WTC11 (cell line): ENCODE data around the gene KIF3A. TPM values are rescaled to one million over a fixed set of nuclear protein-coding genes. Genes with fewer than 3 reads are reported as not detected.

Experiments
- ATAC-seq: fragments of 200-7000 bp; cut with Tn5 transposase; 2 replicates; pipeline ENCODE4 v1.10.0; 2021; ENCODE audit warnings: mild to moderate bottlenecking, moderate library complexity
- CTCF ChIA-PET: fragments of 300-600 bp; sonication (Branson Sonifier 250); formaldehyde crosslinking; loops from one replicate; lab custom pipeline; 2021; ENCODE audit warnings: antibody characterized with exemption; lab: Charles Lee
- POLR2A ChIA-PET: fragments of 350-600 bp; sonication (Branson Sonifier 250); formaldehyde crosslinking; loops from one replicate; lab custom pipeline; 2021; ENCODE audit warnings: antibody characterized with exemption; lab: Charles Lee
- DNase-seq: peaks from one replicate; pipeline ENCODE4 v3.0.0; 2021; ENCODE audit warnings: low spot score
- H3K27ac Mint-ChIP-seq: 2 replicates; pipeline ENCODE4 v1.8.0; 2021; ENCODE audit warnings: mixed read lengths
- H3K27me3 Mint-ChIP-seq: 2 replicates; pipeline ENCODE4 v1.8.0; 2021; ENCODE audit warnings: low read depth, mild to moderate bottlenecking, moderate library complexity, mixed read lengths
- H3K36me3 Mint-ChIP-seq: 2 replicates; pipeline ENCODE4 v1.8.0; 2021; ENCODE audit warnings: mixed read lengths
- H3K4me1 Mint-ChIP-seq: 2 replicates; pipeline ENCODE4 v1.8.0; 2022; ENCODE audit warnings: mixed read lengths
- H3K4me3 Mint-ChIP-seq: 2 replicates; pipeline ENCODE4 v1.8.0; 2021; ENCODE audit warnings: mild to moderate bottlenecking, moderate library complexity, mixed read lengths
- H3K9me3 Mint-ChIP-seq: 2 replicates; pipeline ENCODE4 v1.8.0; 2021; ENCODE audit warnings: mixed read lengths
- ARID4B ChIP-seq: sonication (generic); formaldehyde crosslinking; IDR thresholded peaks from 2 replicates; pipeline ENCODE4 v1.8.0; 2023; ENCODE audit warnings: missing genetic modification reagents, mild to moderate bottlenecking, borderline replicate concordance
- ATF1 ChIP-seq: sonication (generic); formaldehyde crosslinking; IDR thresholded peaks from 2 replicates; pipeline ENCODE4 v1.8.1; 2023; ENCODE audit warnings: mild to moderate bottlenecking, moderate library complexity, missing genetic modification reagents
- ATF3 ChIP-seq: sonication (generic); formaldehyde crosslinking; conservative IDR thresholded peaks from 2 replicates; pipeline ENCODE4 v1.8.1; 2022; ENCODE audit warnings: mild to moderate bottlenecking, missing genetic modification reagents
- E2F4 ChIP-seq: sonication (generic); formaldehyde crosslinking; IDR thresholded peaks from 2 replicates; pipeline ENCODE4 v1.8.1; 2022; ENCODE audit warnings: low read depth, mild to moderate bottlenecking, moderate library complexity, missing genetic modification reagents, borderline replicate concordance
- ETV6 ChIP-seq: sonication (generic); formaldehyde crosslinking; IDR thresholded peaks from 2 replicates; pipeline ENCODE4 v1.8.1; 2022; ENCODE audit warnings: mild to moderate bottlenecking, missing genetic modification reagents
- GTF2I ChIP-seq: fragments of 250-450 bp; sonication (Bioruptor Pico); conservative IDR thresholded peaks from 2 replicates; pipeline ENCODE4 v1.4.0; 2021; ENCODE audit warnings: mild to moderate bottlenecking
- IRF1 ChIP-seq: sonication (generic); formaldehyde crosslinking; IDR thresholded peaks from 2 replicates; pipeline ENCODE4 v1.8.0; 2023; ENCODE audit warnings: missing genetic modification reagents
- IRF2 ChIP-seq: sonication (generic); formaldehyde crosslinking; IDR thresholded peaks from 2 replicates; pipeline ENCODE4 v1.8.0; 2022; ENCODE audit warnings: low read depth, missing genetic modification reagents, borderline replicate concordance
- JAZF1 ChIP-seq: fragments of 250-450 bp; sonication (Bioruptor Pico); IDR thresholded peaks from 2 replicates; pipeline ENCODE4 v1.9.0; 2021; ENCODE audit warnings: moderate library complexity, mild to moderate bottlenecking, inconsistent platforms
- MYBL2 ChIP-seq: sonication (generic); formaldehyde crosslinking; IDR thresholded peaks from 2 replicates; pipeline ENCODE4 v1.8.1; 2023; ENCODE audit warnings: mild to moderate bottlenecking, moderate library complexity, missing genetic modification reagents
- NFYB ChIP-seq: sonication (generic); formaldehyde crosslinking; conservative IDR thresholded peaks from 2 replicates; pipeline ENCODE4 v1.8.0; 2022; ENCODE audit warnings: low read depth, missing genetic modification reagents
- NR1H2 ChIP-seq: sonication (generic); formaldehyde crosslinking; IDR thresholded peaks from 2 replicates; pipeline ENCODE4 v1.9.0; 2021; ENCODE audit warnings: mild to moderate bottlenecking, moderate library complexity, missing genetic modification reagents
- NR2C2 ChIP-seq: sonication (generic); formaldehyde crosslinking; IDR thresholded peaks from 2 replicates; pipeline ENCODE4 v1.8.0; 2022; ENCODE audit warnings: mild to moderate bottlenecking, missing genetic modification reagents
- NR3C1 ChIP-seq: sonication (generic); formaldehyde crosslinking; conservative IDR thresholded peaks from 2 replicates; pipeline ENCODE4 v1.8.1; 2023; ENCODE audit warnings: low read depth, mild to moderate bottlenecking, missing genetic modification reagents
- PREB ChIP-seq: sonication (generic); formaldehyde crosslinking; IDR thresholded peaks from 2 replicates; pipeline ENCODE4 v1.8.1; 2022; ENCODE audit warnings: mild to moderate bottlenecking, missing genetic modification reagents, moderate library complexity, borderline replicate concordance
- SOX15 ChIP-seq: fragments of 250-450 bp; sonication (Bioruptor Pico); IDR thresholded peaks from 2 replicates; pipeline ENCODE4 v1.9.0; 2021; ENCODE audit warnings: mild to moderate bottlenecking
- SP1 ChIP-seq: sonication (generic); formaldehyde crosslinking; conservative IDR thresholded peaks from 2 replicates; pipeline ENCODE4 v1.8.1; 2022; ENCODE audit warnings: missing genetic modification reagents
- TEAD4 ChIP-seq: sonication (generic); formaldehyde crosslinking; IDR thresholded peaks from 2 replicates; pipeline ENCODE4 v1.8.0; 2022; ENCODE audit warnings: mild to moderate bottlenecking, missing genetic modification reagents
- TP53 ChIP-seq: sonication (generic); formaldehyde crosslinking; IDR thresholded peaks from 2 replicates; pipeline ENCODE4 v1.8.1; 2023; ENCODE audit warnings: mild to moderate bottlenecking, missing genetic modification reagents
- USF2 ChIP-seq: sonication (generic); formaldehyde crosslinking; IDR thresholded peaks from 2 replicates; pipeline ENCODE4 v1.8.1; 2023; ENCODE audit warnings: mild to moderate bottlenecking, missing genetic modification reagents, moderate library complexity
- ZBTB21 ChIP-seq: sonication (generic); formaldehyde crosslinking; IDR thresholded peaks from 2 replicates; pipeline ENCODE4 v1.8.1; 2023; ENCODE audit warnings: mild to moderate bottlenecking, missing genetic modification reagents, borderline replicate concordance
- ZNF121 ChIP-seq: sonication (generic); formaldehyde crosslinking; IDR thresholded peaks from 2 replicates; pipeline ENCODE4 v1.8.0; 2023; ENCODE audit warnings: missing genetic modification reagents
- ZNF396 ChIP-seq: fragments of 250-450 bp; sonication (Bioruptor Pico); IDR thresholded peaks from 2 replicates; pipeline ENCODE4 v1.8.0; 2021; ENCODE audit warnings: mild to moderate bottlenecking, moderate library complexity, borderline replicate concordance
- total RNA-seq: library from RNA; stranded (reverse); gene quantifications from 3 replicates; pipeline ENCODE4 v1.2.3, GENCODE V29; 2021

Gene KIF3A
- total RNA-seq, 1 experiment from 2014 or later: 10.1 TPM

- TF ChIP-seq NR1H2 (CRISPR knock-in tag): no peak
- no peak for TF ChIP-seq ARID4B (CRISPR knock-in tag)
- TF ChIP-seq ZNF396: no peak
- no peak for TF ChIP-seq ETV6
- TF ChIP-seq TP53 (CRISPR knock-in tag): no peak
- no peak for TF ChIP-seq NR3C1 (CRISPR knock-in tag)
- no peak for TF ChIP-seq USF2 (CRISPR knock-in tag)
- TF ChIP-seq IRF1 (CRISPR knock-in tag): no peak
- no peak for TF ChIP-seq NFYB (CRISPR knock-in tag)
- TF ChIP-seq TEAD4: no peak
- no peak for TF ChIP-seq IRF2
- TF ChIP-seq NR2C2 (CRISPR knock-in tag): no peak
- no peak for TF ChIP-seq MYBL2 (CRISPR knock-in tag)
- TF ChIP-seq, all 79 proteins: peak for 0
These were observed 73.3 kb downstream of the KIF3A start (continued) for GRCh38 chr5:132663771-132664695.

GRCh38 chr5:132662925-132663770 is 74.2 kb downstream of the KIF3A start:
- POLR2A ChIA-PET: no interaction called here
- DNase-seq (no peak), ATAC-seq (peak; percentile 25)
- Mint-ChIP-seq H3K27ac (no peak overlapping the region), H3K4me1 (peaks cover 8% of the 10 kb centered on the region; the same call in 1 of the 2 replicates), H3K9me3 (no peaks in the 10 kb centered on the region), H3K36me3 (no peaks in the 10 kb centered on the region), H3K27me3 (peaks cover 1% of the 10 kb centered on the region), H3K4me3 (no peak overlapping the region)
- no peak for TF ChIP-seq ATF1 (CRISPR knock-in tag)
- no peak for TF ChIP-seq SOX15 (CRISPR knock-in tag)
- TF ChIP-seq GTF2I (CRISPR knock-in tag): no peak
- TF ChIP-seq SP1 (CRISPR knock-in tag): no peak
- TF ChIP-seq ZNF121 (CRISPR knock-in tag): no peak
- TF ChIP-seq ZBTB21 (CRISPR knock-in tag): no peak
- TF ChIP-seq PREB (CRISPR knock-in tag): no peak
- no peak for TF ChIP-seq E2F4 (CRISPR knock-in tag)
- TF ChIP-seq ATF3 (CRISPR knock-in tag): no peak
- no peak for TF ChIP-seq JAZF1 (CRISPR knock-in tag)
- CTCF ChIA-PET: no interaction called here
